OCI-M2 (cell line): Measurements from ENCODE around the gene CHST1.

Experiments
- DNase-seq: peaks from one replicate; lab custom pipeline; 2025; ENCODE audit not compliant: unreplicated experiment; lab: John Stamatoyannopoulos, UW

CHST1 gene

GRCh38 chr11:45665206-45665932, at the start of gene CHST1:
CHST1 (minus strand) TSS chr11:45665622; CDS start chr11:45650923, 14,699 bp downstream.
- no peak for DNase-seq

GRCh38 chr11:45713573-45713972, 48.2 kb upstream of the CHST1 start:
- no peak for DNase-seq

GRCh38 chr11:45710561-45710960, 45.1 kb upstream of the CHST1 start:
- DNase-seq: no peak

- no peak for DNase-seq
Measured at GRCh38 chr11:45708887-45709663, 43.7 kb upstream of the CHST1 start.

GRCh38 chr11:45704635-45705034, 39.2 kb upstream of the CHST1 start:
- no peak for DNase-seq

GRCh38 chr11:45704133-45704532, 38.7 kb upstream of the CHST1 start:
- DNase-seq: no peak

GRCh38 chr11:45702511-45702910, 37.1 kb upstream of the CHST1 start:
- no peak for DNase-seq

GRCh38 chr11:45698777-45699497, 33.5 kb upstream of the CHST1 start:
- no peak for DNase-seq

- DNase-seq: no peak
Measured at GRCh38 chr11:45692808-45693453, 27.5 kb upstream of the CHST1 start.

GRCh38 chr11:45688472-45689033, 23.1 kb upstream of the CHST1 start:
- DNase-seq: no peak

GRCh38 chr11:45687836-45688235, 22.4 kb upstream of the CHST1 start:
- DNase-seq: no peak

- no peak for DNase-seq
Measured at GRCh38 chr11:45685964-45686537, 20.6 kb upstream of the CHST1 start.

- no peak for DNase-seq
Measured at GRCh38 chr11:45684440-45684839, 19.0 kb upstream of the CHST1 start.

GRCh38 chr11:45683271-45684058, 18.0 kb upstream of the CHST1 start:
- DNase-seq: no peak

GRCh38 chr11:45679806-45680205, 14.4 kb upstream of the CHST1 start:
- DNase-seq: no peak

- DNase-seq: no peak
Measured at GRCh38 chr11:45678976-45679375, 13.6 kb upstream of the CHST1 start.

GRCh38 chr11:45677770-45678512, 12.5 kb upstream of the CHST1 start:
- DNase-seq: no peak

GRCh38 chr11:45676522-45677095, 11.2 kb upstream of the CHST1 start:
- no peak for DNase-seq

GRCh38 chr11:45675646-45676045, 10.2 kb upstream of the CHST1 start:
- no peak for DNase-seq
